ENCODE results near the gene SLBP. TPM values are rescaled to one million over a fixed set of nuclear protein-coding genes. Genes with fewer than 3 reads are reported as not detected.

SLBP gene
- total RNA-seq, 1 donor from 2014 or later: 28.6 TPM

- no peak for DNase-seq (ENCODE audit: low spot score)
Measured at GRCh38 chr4:1727117-1728031, 15.3 kb upstream of the SLBP start.

- DNase-seq (ENCODE audit: low spot score): peak; percentile 82
Measured at GRCh38 chr4:1726146-1726934, 14.2 kb upstream of the SLBP start.

- no peak for DNase-seq (ENCODE audit: low spot score)
Measured at GRCh38 chr4:1725521-1725920, 13.4 kb upstream of the SLBP start.

GRCh38 chr4:1723131-1723801 is 11.1 kb upstream of the SLBP start:
- DNase-seq (ENCODE audit: low spot score): no peak

- no peak for DNase-seq (ENCODE audit: low spot score)
Measured at GRCh38 chr4:1722551-1723118, 10.5 kb upstream of the SLBP start.

- DNase-seq (ENCODE audit: low spot score): no peak
Measured at GRCh38 chr4:1721666-1722550, 9.8 kb upstream of the SLBP start.

GRCh38 chr4:1721003-1721665 is 9.0 kb upstream of the SLBP start, which contains the start of the genes TACC3 and TMEM129:
Gene TACC3, plus strand, starts transcription at chr4:1721521. Its CDS starts 1,901 bp downstream, at chr4:1723422.
Gene TMEM129, minus strand, starts transcription at chr4:1721323. Its CDS starts 486 bp downstream, at chr4:1720837.
- peak; percentile 96 for DNase-seq (ENCODE audit: low spot score)

- DNase-seq (ENCODE audit: low spot score): peak; percentile 51
Measured at GRCh38 chr4:1720163-1720983, 8.3 kb upstream of the SLBP start.

GRCh38 chr4:1718095-1718850 is 6.2 kb upstream of the SLBP start:
- DNase-seq (ENCODE audit: low spot score): no peak

GRCh38 chr4:1717129-1718094 is 5.3 kb upstream of the SLBP start:
- no peak for DNase-seq (ENCODE audit: low spot score)

- DNase-seq (ENCODE audit: low spot score): no peak
Measured at GRCh38 chr4:1716065-1716945, 4.2 kb upstream of the SLBP start.

- DNase-seq (ENCODE audit: low spot score): no peak
Measured at GRCh38 chr4:1715002-1715758, 3.1 kb upstream of the SLBP start.

GRCh38 chr4:1714303-1715001 is 2.3 kb upstream of the SLBP start:
- DNase-seq (ENCODE audit: low spot score): no peak

- DNase-seq (ENCODE audit: low spot score): no peak
Measured at GRCh38 chr4:1713003-1713851, 1.1 kb upstream of the SLBP start.
